Measurements from ENCODE around the gene PTPDC1. TPM values are rescaled to one million over a fixed set of nuclear protein-coding genes. Genes with fewer than 3 reads are reported as not detected.

PTPDC1 gene, protein sequence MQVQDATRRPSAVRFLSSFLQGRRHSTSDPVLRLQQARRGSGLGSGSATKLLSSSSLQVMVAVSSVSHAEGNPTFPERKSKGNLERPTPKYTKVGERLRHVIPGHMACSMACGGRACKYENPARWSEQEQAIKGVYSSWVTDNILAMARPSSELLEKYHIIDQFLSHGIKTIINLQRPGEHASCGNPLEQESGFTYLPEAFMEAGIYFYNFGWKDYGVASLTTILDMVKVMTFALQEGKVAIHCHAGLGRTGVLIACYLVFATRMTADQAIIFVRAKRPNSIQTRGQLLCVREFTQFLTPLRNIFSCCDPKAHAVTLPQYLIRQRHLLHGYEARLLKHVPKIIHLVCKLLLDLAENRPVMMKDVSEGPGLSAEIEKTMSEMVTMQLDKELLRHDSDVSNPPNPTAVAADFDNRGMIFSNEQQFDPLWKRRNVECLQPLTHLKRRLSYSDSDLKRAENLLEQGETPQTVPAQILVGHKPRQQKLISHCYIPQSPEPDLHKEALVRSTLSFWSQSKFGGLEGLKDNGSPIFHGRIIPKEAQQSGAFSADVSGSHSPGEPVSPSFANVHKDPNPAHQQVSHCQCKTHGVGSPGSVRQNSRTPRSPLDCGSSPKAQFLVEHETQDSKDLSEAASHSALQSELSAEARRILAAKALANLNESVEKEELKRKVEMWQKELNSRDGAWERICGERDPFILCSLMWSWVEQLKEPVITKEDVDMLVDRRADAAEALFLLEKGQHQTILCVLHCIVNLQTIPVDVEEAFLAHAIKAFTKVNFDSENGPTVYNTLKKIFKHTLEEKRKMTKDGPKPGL
- 10 to 100 TPM in 3 of 12 donors, 1 to 10 TPM in 7, not detected in 2; 5.4 to 12.2 (median 8.3) TPM for polyA plus RNA-seq (ENCODE audit: insufficient read length in 12 of 12)
- long read RNA-seq, donor 1: 0 reads
- long read RNA-seq, donor 2, partial matches to known transcripts: 0 of 1 reads
- long read RNA-seq, donor 2, other reads (novel, unspliced or antisense): 0 of 1 reads
- long read RNA-seq, donor 3: 0 reads
- long read RNA-seq, donor 4, partial matches to known transcripts: 0 of 1 reads
- long read RNA-seq, donor 4, other reads (novel, unspliced or antisense): 0 of 1 reads
- long read RNA-seq, donor 5: 0 reads
- long read RNA-seq, donor 6: 0 reads
- long read RNA-seq, donor 7, full-length matches to known transcripts: 2 of 2 reads
- long read RNA-seq, donor 7, partial matches to known transcripts: 0 of 2 reads
- long read RNA-seq, donor 7, other reads (novel, unspliced or antisense): 0 of 2 reads
- long read RNA-seq, donor 8, full-length matches to known transcripts: 1 of 1 reads
- long read RNA-seq, donor 8, partial matches to known transcripts: 0 of 1 reads
- long read RNA-seq, donor 8, other reads (novel, unspliced or antisense): 0 of 1 reads
- long read RNA-seq, donor 9, full-length matches to known transcripts: 1 of 1 reads
- long read RNA-seq, donor 9, partial matches to known transcripts: 0 of 1 reads
- long read RNA-seq, donor 9, other reads (novel, unspliced or antisense): 0 of 1 reads
- long read RNA-seq, donor 10, full-length matches to known transcripts: 1 of 1 reads
- long read RNA-seq, donor 10, partial matches to known transcripts: 0 of 1 reads
- long read RNA-seq, donor 10, other reads (novel, unspliced or antisense): 0 of 1 reads
- long read RNA-seq, donor 11: 0 reads

DNA sequence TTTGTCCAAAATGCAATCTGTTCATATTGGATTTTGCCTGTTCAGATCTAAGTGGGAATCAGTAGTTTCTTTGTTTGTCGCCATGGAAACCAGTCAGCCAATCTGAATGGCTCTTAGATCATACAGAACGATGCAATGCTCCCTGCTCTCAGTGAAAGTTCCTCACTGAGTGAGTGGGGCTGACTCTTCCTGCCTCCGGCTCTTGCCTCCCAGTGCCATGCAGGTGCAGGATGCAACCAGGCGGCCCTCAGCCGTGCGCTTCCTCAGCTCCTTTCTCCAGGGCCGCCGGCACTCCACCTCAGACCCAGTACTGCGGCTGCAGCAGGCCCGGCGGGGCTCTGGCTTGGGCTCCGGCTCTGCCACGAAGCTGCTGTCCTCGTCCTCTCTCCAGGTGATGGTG is at the start of gene PTPDC1:
TSS of gene PTPDC1 (plus strand) at position 151 of the 400 bp plus-strand sequence. CDS start at position 218, 67 bp downstream.
- DNase-seq: peak; percentile 72

DNA sequence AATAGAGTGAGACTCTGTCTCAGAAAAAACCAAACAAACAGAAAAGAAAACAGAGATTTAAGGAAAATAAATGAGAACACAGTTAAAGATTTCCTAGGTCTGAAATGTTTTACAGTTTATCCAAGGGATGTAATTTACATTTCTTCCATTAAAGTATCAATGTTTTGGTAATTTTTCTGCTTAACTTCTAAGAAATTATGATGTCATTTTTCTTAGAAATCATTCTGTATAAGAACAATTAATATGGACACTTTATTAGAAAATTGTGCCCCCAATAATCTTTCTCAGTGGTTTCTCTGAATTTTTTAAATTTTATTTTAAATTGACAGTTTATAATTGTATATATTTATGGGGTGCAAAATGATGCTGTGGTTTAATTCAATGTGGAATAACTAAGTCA is 49.8 kb upstream of the PTPDC1 start:
- DNase-seq: no peak

DNA sequence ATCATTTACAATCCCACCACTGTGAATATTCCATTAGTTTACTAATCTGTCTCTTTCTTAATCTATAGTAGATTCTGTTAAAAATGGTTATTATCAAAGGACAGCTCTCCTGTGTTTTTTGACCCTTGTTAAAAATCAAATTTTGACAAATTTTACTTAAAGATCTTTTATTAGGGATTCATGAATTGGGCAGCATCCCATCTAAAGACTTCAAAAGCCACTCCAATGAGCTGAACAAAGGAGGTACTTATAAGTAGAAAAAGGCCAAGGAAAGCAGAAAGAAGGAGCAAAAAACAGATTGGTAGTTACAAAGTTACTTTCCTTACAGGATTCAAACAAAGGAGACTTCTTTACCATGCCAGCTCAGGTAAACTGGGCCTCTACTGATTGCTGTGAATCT is 44.5 kb upstream of the PTPDC1 start:
- no peak for DNase-seq

DNA sequence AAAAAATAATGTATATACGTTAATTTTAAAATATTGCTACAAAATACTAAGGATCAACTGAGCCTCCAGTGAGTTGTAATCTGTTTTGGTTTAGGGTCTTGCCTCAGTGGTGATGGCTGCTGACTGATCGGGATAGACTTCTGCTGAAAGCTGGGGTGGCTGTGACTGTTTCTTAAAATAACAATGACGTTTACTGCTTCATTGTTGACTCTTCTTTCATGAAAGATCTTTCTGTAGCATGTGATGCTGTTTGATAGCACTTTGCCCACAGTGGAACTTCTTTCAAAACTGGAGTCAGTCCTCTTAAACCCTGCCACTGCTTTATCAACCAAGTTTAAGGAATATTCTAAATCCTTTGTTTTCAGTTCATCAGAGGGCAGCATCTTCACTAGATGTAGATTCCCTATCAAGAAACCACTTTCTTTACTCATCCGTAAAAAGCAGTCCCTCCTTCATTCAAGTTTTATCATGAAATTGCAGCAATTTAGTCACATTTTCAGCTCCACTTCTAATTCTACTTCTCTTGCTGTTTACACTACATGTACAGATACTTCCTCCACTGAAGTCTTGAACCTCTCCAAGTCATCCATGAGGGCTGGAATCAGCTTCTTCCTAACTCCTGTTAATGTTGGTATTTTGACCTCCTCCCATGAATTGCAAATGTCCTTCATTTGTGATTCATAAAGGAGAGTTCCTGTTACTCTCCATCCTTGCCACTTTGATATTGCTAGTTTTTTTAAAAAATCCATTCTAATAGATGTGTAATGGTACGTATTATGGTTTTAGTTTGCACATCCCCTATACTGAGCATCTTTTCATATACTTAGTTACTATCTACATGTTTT is 41.5 kb upstream of the PTPDC1 start:
- no peak for DNase-seq

DNA sequence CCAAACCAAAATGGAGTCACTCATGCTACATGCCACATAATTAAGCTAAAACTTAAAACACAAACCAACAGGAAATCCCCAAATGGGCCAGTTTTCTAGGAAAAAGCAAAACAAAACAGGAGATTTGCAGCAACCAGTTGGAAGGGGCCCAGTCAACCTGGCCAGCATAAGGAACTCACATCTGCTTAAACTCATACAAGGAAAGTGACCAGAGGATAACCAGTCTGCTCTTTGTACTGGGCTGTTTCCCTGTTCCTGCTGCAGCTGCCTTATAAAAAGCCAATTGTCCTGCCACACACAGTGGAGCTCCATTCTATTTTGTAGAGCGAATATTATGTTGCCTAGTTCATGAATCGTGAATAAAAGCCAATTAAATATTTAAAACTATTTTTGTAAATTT is 29.5 kb upstream of the PTPDC1 start:
- DNase-seq: peak; percentile 37

DNA sequence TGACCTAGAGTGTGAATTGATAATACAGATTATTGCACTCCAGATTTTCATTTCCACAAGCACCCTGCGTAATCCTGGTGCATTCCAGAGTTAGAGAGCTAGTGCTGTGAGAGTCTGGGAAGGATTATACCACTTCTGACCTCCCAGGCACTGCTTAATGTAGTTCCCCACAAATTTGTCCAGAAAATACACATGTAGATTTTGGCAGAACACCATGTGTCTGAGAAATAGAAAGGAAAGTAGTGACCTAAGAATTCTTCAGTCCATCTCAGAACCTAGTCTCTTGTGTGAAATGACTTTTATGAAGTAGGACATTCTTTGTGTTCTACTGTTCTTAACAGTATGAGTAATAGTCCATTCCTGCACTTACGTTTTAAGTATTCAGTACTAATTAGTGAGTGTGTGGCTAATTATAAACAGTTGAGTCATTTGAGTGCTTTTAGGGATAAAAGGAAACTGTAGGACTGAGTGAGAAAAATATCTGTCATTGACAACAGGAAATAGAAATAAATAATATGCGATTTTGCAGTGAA is 27.8 kb upstream of the PTPDC1 start:
- peak; percentile 45 for DNase-seq

DNA sequence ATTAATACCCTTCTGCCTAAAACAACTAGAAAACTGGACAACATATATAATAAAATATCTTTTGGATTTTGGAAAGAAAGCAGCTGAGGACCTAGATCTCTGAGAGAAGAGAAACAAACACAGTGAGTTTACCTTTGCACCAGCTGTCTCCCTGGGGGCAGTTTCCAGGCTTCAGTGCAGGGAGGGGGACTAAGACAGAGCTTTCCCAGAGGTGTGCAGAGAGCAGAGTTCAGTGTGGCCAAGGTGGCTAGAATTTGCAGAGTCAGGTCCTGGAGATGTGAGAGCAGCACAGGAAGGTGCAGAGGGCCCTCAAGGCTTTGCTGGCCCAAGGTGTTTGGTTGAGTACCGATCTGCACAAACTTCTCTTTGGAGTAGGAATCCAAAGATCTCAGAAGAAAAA is 26.3 kb upstream of the PTPDC1 start:
- DNase-seq: no peak

DNA sequence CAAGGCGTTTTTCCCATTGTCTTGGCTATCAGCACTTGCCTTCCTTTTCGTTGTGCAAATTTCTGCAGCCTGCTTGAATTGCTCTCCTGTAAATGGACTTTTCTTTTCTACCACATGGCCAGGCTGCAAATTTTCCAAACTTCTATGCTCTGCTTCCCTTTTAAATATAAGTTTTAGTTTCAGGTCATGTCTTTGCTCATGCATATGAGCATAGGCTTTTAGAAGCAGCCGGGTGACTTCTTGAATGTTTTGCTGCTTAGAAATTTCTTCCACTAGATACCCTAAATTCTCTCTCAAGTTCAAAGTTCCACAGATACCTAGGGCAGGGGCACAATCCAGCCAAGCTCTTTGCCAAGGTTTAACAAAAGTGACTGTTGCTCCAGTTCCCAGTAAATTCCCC is 22.4 kb upstream of the PTPDC1 start:
- DNase-seq: no peak

DNA sequence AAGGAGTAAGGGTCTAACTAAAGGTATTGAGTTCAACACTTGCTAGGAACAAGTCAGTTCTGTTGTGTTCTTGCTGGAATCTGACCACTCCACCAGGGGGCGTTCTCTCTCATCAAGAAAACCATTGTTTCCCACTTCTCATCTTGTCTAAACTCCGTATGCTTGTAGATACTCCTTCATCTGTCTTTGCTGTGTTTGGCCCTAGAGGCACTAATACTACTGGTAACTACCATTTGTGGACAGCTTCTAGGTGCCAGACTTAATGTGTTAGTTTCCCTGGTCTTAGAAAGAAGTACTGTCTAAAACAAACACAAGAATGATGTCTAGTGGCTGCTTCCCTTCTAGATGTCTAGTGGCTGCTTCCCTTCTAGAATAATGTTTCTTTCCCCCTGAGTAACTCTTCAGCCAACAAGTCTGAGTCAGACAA is 18.7 kb upstream of the PTPDC1 start:
- peak; percentile 72 for DNase-seq

DNA sequence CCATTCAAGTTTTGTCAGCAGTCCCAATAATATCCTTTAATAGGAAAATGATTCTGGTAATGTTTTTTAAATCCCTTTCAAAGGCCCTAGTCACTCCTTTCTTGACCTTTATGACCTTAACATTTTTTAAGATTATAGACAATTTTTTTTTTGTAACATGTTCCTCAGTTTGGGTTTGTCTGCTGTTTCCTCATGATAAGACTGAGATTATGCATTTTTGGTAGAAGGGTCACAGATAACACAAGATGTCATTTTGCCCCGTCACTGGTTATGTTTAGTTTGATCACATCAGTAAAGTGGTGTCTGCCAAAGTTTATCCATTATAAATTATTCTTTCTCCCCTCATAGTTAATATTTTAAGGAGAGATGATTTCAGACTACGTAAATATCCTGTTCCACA is 16.0 kb upstream of the PTPDC1 start:
- DNase-seq: no peak

DNA sequence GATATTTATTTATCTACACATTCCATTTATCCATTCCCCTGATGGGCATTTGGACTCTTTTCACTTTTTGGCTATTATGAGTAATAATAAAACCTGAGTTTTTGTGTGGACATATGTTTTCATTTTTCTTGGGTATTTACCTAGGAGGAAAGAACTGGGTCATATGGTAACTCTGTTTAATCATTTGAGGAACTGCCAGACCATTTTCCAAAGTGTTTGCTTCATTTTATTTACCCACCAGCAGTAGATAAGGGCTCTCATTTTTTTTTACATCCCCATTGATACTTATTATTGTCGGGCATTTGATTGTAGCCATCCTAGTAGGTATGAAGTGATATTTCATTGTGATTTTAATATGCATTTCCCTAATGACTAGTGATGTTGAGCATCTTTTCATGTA is 7.7 kb upstream of the PTPDC1 start:
- no peak for DNase-seq

DNA sequence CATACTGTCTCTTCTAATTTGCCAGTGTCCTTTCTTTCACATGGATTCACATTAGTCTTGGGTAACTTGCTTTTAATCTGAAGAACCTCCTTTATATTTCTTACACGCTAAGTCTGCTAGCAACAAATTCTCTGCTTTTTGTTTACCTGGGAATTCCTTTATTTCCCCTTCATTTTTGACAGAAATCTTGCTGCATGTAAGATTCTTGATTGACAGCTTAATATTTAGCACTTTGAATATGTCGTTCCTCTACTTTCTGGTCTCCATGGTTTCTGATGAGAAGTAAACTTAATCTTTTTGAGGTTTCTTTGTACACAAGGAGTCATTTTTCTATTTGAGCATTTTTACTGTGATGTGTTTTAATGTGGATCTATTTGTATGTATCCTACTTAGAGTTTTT is 6.2 kb upstream of the PTPDC1 start:
- no peak for DNase-seq

DNA sequence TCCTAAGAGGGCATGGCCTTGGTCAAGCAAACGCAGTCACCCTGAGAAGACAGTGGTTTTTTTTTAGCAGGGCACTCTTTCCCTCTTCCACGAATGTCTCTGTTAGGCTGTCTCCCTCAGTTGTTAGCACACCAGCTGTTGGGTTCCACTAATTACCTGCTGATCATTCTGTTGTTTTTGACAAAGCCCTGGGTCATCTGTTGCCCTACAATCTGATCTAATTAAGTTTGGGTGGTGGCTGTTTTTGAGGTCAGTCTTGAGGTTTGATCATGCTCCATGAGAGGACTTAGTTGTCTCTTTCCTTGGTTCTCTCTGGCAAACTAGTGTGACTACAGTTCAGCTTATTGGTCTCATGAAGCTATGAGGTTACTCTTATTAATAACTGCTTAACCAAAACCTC is 5.0 kb upstream of the PTPDC1 start:
- DNase-seq: no peak

DNA sequence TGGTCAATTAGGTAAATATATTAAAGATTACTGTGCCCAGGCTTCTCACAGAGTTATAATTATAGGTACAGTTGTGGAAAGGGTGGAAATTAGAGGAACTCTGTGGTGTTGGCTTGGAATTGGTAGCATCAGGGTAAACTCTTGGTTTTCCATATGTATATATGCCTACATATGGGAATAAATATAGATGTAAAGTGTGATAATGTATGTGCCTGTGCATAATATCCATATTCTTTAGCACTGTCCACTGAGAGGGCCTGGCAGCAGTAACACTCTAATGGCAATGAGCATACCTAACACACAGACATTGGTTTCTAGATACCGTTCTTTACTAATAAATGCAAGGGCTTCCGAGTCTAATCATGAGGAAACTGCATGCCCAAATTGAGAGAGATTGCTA is 4.0 kb upstream of the PTPDC1 start:
- DNase-seq: no peak

DNA sequence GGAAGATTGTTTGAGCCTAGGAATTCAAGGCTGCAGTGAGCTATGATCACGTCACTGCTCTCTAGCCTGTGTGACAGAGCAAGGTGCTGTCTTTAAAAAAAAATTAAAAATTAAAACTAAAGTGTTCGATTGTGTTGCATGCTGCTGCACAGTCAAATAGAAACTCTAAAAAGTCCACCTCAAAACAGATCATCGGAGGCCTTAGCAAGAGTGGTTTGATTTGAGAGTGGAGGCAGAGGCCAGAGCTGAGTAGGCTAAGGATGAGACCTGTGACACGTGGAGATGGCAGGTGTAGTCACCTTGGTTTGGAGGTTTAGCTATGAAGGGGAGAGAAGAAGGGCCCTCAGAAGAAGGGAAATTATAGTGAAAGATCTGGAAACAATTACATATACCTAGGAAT is 2.8 kb upstream of the PTPDC1 start:
- no peak for DNase-seq

DNA sequence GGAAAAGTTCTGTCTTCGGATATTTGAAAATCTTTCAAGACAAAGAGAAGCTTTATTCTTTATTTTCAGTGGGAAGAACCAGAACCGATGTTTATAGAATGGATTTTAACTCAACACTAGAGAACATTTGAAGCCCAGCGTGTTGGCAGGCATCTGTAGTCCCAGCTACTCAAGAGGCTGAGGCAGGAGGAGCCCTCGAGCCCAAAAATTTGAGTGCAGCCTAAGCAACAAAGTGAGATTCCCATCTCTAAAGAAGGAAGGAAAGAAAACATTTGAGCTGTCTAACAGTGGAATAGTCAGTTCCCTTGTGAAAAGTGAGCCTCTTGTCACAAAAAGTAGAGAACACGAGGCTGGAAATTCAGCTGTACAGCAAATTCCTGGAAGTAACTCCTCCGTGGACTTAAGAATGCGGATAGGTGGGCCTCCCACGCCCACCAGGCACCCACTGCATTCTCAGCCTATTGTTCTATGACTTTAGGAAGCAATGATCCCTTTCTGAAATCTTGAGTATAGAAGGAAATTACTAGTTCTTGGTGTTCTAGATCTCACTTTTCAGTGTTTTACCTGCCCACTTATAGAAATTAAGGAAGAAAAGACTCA is 2.3 kb upstream of the PTPDC1 start:
- DNase-seq: no peak

DNA sequence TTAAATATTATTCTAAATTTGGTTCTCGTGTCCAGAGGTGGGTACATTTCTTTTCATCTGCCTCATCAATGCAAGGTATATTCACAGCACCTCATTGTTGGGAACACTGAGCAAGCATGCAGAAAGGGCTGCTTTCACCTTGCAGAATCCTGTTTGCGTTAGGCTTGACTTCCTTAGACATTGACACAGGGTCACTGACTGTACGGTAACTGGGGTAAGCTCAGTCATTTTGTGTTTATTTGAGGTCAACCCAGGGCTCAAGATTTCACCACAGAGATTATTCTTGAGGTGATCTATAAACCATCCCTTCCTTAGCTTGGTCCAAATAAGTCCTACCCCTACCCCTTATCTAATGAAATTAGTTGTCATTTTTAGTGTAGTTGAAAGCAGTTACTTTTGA is 1.7 kb upstream of the PTPDC1 start:
- DNase-seq: no peak

DNA sequence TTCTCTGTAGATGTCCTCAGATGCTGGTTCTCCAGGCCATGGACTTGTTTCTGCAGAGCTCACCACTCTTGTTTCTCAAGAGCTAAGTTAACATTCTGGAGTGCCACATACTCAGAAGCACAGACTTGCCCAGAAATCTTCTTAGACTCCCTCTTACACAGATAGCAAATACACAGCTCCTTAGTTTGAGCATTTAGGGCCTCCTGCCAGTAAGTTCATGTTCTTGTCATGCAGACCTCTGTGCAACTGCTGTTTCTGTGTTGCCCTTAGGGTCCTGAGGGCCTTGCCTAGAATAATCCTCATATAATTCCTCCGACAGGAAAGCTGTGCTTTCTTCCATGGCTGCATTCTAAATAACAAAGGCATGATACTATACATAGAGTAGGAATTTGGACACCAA is 1.3 kb upstream of the PTPDC1 start:
- DNase-seq: no peak

DNA sequence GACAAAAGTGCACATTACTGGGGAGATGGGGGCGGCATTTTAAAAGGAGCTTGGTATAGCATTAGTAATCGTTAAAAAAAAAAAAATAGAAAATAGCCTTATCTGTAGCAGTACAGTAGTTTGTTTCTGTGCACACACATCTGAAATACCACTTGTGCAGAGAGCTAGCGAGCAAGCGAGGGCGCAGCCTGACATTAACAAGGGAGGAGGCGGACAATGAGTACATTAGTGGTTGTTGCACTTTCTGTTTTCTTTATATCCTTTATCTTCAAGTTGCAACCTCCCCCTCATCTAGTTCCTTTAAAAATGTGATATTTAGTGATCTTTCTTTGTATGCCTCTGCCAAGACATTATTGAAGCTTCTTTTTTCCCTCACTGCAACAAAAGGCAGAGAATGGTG is 880 bp upstream of the PTPDC1 start:
- no peak for DNase-seq

Measured in muscle of arm (tissue), 14 donors.